HepG2 (cell line): ENCODE data around the gene NFATC2. TPM values are rescaled to one million over a fixed set of nuclear protein-coding genes. Genes with fewer than 3 reads are reported as not detected.

ENCODE experiments used
- ATAC-seq: fragments of 200-7000 bp; cut with Tn5 transposase; 3 replicates; pipeline ENCODE4 v1.9.1; 2020; ENCODE audit warnings: mild to moderate bottlenecking, moderate library complexity
- BruUV-seq: library from RNA; stranded (reverse); fragments of 400-500 nt; replicated peaks from 2 replicates; lab custom pipeline; 2021; lab: Mats Ljungman, UMichigan
- CTCF ChIA-PET: fragments of 300-600 bp; formaldehyde crosslinking; extraction: SDS; loops from one replicate; lab custom pipeline; 2021; ENCODE audit warnings: low total read pairs, inconsistent platforms, low intra/inter-chr PET ratio; lab: Yijun Ruan, JAX
- POLR2A ChIA-PET: fragments of 350-600 bp; sonication (Branson Sonifier 250); formaldehyde crosslinking; loops from one replicate; lab custom pipeline; 2020; ENCODE audit warnings: antibody characterized with exemption, inconsistent platforms; lab: Yijun Ruan, JAX
- DNase-seq: peaks from one replicate; pipeline ENCODE4 v3.0.0-alpha.2; 2015; ENCODE audit warnings: low spot score
- FAIRE-seq: peaks from 3 replicates; lab custom pipeline; 2011; peaks lifted over from hg19 to GRCh38; lab: Jason Lieb, UNC
- H2AFZ ChIP-seq: one replicate; pipeline ENCODE4 v1.6.1; 2011; ENCODE audit warnings: low read length, inconsistent platforms
- H3K27ac ChIP-seq: fragments of 300-600 bp; 3 replicates; pipeline ENCODE4 v1.8.0; 2011; ENCODE audit warnings: mixed run types, mild to moderate bottlenecking, mixed read lengths, low read length, inconsistent platforms; ENCODE audit not compliant: insufficient read depth; ENCODE audit errors: extremely low read length
- H3K27me3 ChIP-seq, 2 experiments: fragments of 200-600 bp in 1 of 2; 2 replicates in 1 of 2; 3 replicates in 1 of 2; pipeline versions ENCODE4 v1.6.0 to v1.8.0; 2011; ENCODE audit warnings: low read length in 2 of 2, mild to moderate bottlenecking in 2 of 2, moderate library complexity in 2 of 2, inconsistent platforms in 1 of 2; ENCODE audit not compliant: insufficient read depth in 2 of 2, control insufficient read depth in 1 of 2
- H3K36me3 ChIP-seq, 2 experiments: fragments of 200-600 bp in 1 of 2; replicated peaks in 1 of 2; 2 replicates in 1 of 2; 3 replicates in 1 of 2; pipeline versions ENCODE4 v1.5.1 to v1.8.0; 2011; ENCODE audit warnings: low read length in 2 of 2, inconsistent platforms in 1 of 2; ENCODE audit not compliant: insufficient read depth in 2 of 2, control insufficient read depth in 1 of 2
- H3K4me1 ChIP-seq: 2 replicates; pipeline ENCODE4 v1.5.1; 2012; ENCODE audit warnings: low read length, inconsistent platforms; ENCODE audit not compliant: insufficient read depth
- H3K4me2 ChIP-seq: 2 replicates; pipeline ENCODE4 v1.6.0; 2011; ENCODE audit warnings: low read depth, low read length, inconsistent platforms
- H3K4me3 ChIP-seq, 3 experiments: fragments of 200-600 bp in 1 of 3; sonication (generic), shearing (Covaris generic) in 1 of 3; replicated peaks in 1 of 3; 2 replicates each; pipeline ENCODE4 v1.5.1; 2011 to 2016; ENCODE audit warnings: low read length in 3 of 3, inconsistent platforms in 2 of 3, low read depth in 2 of 3, mild to moderate bottlenecking in 2 of 3, control low read depth in 1 of 3, mixed read lengths in 1 of 3; ENCODE audit not compliant: insufficient read depth in 1 of 3
- H3K79me2 ChIP-seq: one replicate; pipeline ENCODE4 v1.6.1; 2011; ENCODE audit warnings: low read length, inconsistent platforms; ENCODE audit not compliant: insufficient read depth
- H3K9ac ChIP-seq: 2 replicates; pipeline ENCODE4 v1.6.0; 2011; ENCODE audit warnings: mild to moderate bottlenecking, low read depth, low read length, inconsistent platforms; ENCODE audit not compliant: insufficient read depth
- H3K9me3 ChIP-seq: 2 replicates; pipeline ENCODE4 v1.5.1; 2012; ENCODE audit warnings: mild to moderate bottlenecking, low read length
- H4K20me1 ChIP-seq: 2 replicates; pipeline ENCODE4 v1.6.0; 2011; ENCODE audit warnings: inconsistent platforms, mild to moderate bottlenecking, low read length, moderate library complexity; ENCODE audit not compliant: insufficient read depth
- CEBPB ChIP-seq: IDR thresholded peaks from 2 replicates; pipeline ENCODE4 v1.6.1; 2011; ENCODE audit warnings: low read depth, low read length, improper control_type of control experiment, borderline replicate concordance
- HNF4G ChIP-seq, 2 experiments: sonication (generic) in 1 of 2; formaldehyde crosslinking in 1 of 2; IDR thresholded peaks; 2 replicates each; pipeline versions ENCODE4 v1.4.0 to v1.6.1; 2011 to 2020; ENCODE audit warnings: borderline replicate concordance in 2 of 2, low read depth in 2 of 2, mild to moderate bottlenecking in 2 of 2, low read length in 1 of 2, missing genetic modification reagents in 1 of 2, moderate library complexity in 1 of 2
- ZKSCAN1 ChIP-seq: fragments of 150-350 bp; IDR thresholded peaks from 2 replicates; pipeline ENCODE4 v1.6.1; 2014; ENCODE audit warnings: low read length
- ZNF776 ChIP-seq: sonication (generic); formaldehyde crosslinking; IDR thresholded peaks from 2 replicates; pipeline ENCODE4 v1.4.0; 2020; ENCODE audit warnings: mild to moderate bottlenecking, missing genetic modification reagents
- WGBS: methylation state at CpG from one replicate; pipeline ENCODE4 v1.1.6; 2017; ENCODE audit warnings: low lambda C conversion rate; 5-methylcytosine and 5-hydroxymethylcytosine counted together
- in situ Hi-C: cut with HindIII; loops from 2 replicates; pipeline ENCODE4 v1.10.0; 2017; ENCODE audit warnings: low pct_unique_long_range_greater_than_20kb; ENCODE audit not compliant: extremely low pct_ligation_motif_present
- intact Hi-C: fragments of 100-400 bp; cut with micrococcal nuclease; formaldehyde crosslinking; loops from one replicate; pipeline ENCODE4 v1.10.0; 2022; ENCODE audit not compliant: unreplicated experiment
- polyA plus RNA-seq, 8 experiments: library from polyadenylated mRNA; depleted of rRNA in 3 of 8; stranded (reverse) in 7 of 8; unstranded in 1 of 8; fragments of >200 nt; fragmentation: Illumina TruSeq in 4 of 8; extraction: Trizol in 4 of 8; gene quantifications; 2 replicates each; pipeline versions ENCODE4 v1.2.1 to v1.2.3, GENCODE V29; 2011 to 2016; ENCODE audit warnings: low read depth in 4 of 8, missing spikeins in 1 of 8, mixed read lengths in 1 of 8; ENCODE audit not compliant: insufficient read depth in 1 of 8
- total RNA-seq, 5 experiments: library from RNA; depleted of rRNA; stranded (reverse); fragments of >200 nt; fragmentation: Illumina TruSeq; extraction: Trizol; gene quantifications; 2 replicates each; pipeline ENCODE4 v1.2.3, GENCODE V29; 2016; ENCODE audit warnings: low read depth in 1 of 5

Gene NFATC2
- total and polyA plus RNA-seq, 2 of the 13 experiments (the other 11 are each of a cell fraction or from before 2014, with no cell fraction given) = 1.9 to 3.3 TPM

- H3K4me3 ChIP-seq = no peak overlapping the region
- intact Hi-C loops = no loop called here
- H3K9ac ChIP-seq = no peak overlapping the region
- H3K4me2 ChIP-seq = no peak overlapping the region
- BruUV-seq = no TSS peak
- WGBS = 46% methylated on average over 11 of the region's 11 CpGs
- peaks cover 12% of the 10 kb centered on the region for H3K4me1 ChIP-seq
- CTCF ChIA-PET = no interaction called here
- DNase-seq = no peak
- H3K79me2 ChIP-seq = no peaks in the 10 kb centered on the region
- in situ Hi-C loops = no loop called here
- no peak overlapping the region for H3K27ac ChIP-seq
- no peak for ATAC-seq
- H3K9me3 ChIP-seq = no peaks in the 10 kb centered on the region
- POLR2A ChIA-PET = no interaction called here
- TF ChIP-seq ZNF776 (no peak), HNF4G (IDR thresholded peaks at IDR 0.05; ENCODE audit: borderline replicate concordance, low read depth, low read length) (0 out of 2 replicates have a peak, but pooled peaks have one; percentile 40), HNF4G (CRISPR knock-in tag; IDR thresholded peaks at IDR 0.05; ENCODE audit: borderline replicate concordance, low read depth) (no peak)
- no peaks in the 10 kb centered on the region for H3K36me3 ChIP-seq
- no peak for FAIRE-seq
- H2AFZ ChIP-seq = no peak overlapping the region
- H3K27me3 ChIP-seq = peaks cover 0 to 12% of the 10 kb centered on the region in 2 experiments; a peak in 1 of 5 replicates
- H4K20me1 ChIP-seq = no peaks in the 10 kb centered on the region
Measured at GRCh38 chr20:51352791-51353190, 189.7 kb downstream of the NFATC2 start.

GRCh38 chr20:51350941-51351631, 191.4 kb downstream of the NFATC2 start:
- Histone ChIP-seq H3K4me3 (no peak overlapping the region), H2AFZ (no peak overlapping the region)

More at GRCh38 chr20:51350941-51351631, 191.4 kb downstream of the NFATC2 start:
- Histone ChIP-seq H3K4me1 (peaks cover 12% of the 10 kb centered on the region), H4K20me1 (no peaks in the 10 kb centered on the region), H3K9me3 (no peaks in the 10 kb centered on the region), H3K27me3 (peaks cover 0 to 12% of the 10 kb centered on the region in 2 experiments; a peak in 1 of 5 replicates), H3K4me2 (no peak overlapping the region), H3K36me3 (no peaks in the 10 kb centered on the region), H3K27ac (no peak overlapping the region), H3K9ac (no peak overlapping the region), H3K79me2 (no peaks in the 10 kb centered on the region)
- CTCF ChIA-PET = no interaction called here
- DNase-seq (no peak), ATAC-seq (no peak), FAIRE-seq (no peak)
- WGBS = 29% methylated on average over 6 of the region's 6 CpGs
- BruUV-seq = no TSS peak
- in situ Hi-C loops = no loop called here
- TF ChIP-seq CEBPB = peak; percentile 53; the same call in 1 of the 2 replicates
- TF ChIP-seq ZKSCAN1 = no peak
- POLR2A ChIA-PET = no interaction called here
- intact Hi-C loops = no loop called here
